ENCODE data around the gene OSBPL7. TPM values are rescaled to one million over a fixed set of nuclear protein-coding genes. Genes with fewer than 3 reads are reported as not detected.

The OSBPL7 gene
- 17.3 TPM for polyA plus RNA-seq (2012; ENCODE audit: insufficient read depth, insufficient read length, low read depth)

- Histone ChIP-seq H3K27me3 (no peaks in the 10 kb centered on the region), H3K4me1 (peaks cover 8% of the 10 kb centered on the region; the same call in 1 of the 2 replicates), H3K9me3 (no peaks in the 10 kb centered on the region), H3K4me3 (ENCODE audit: low read depth, low read length) (peak within 1 kb of the TSS; percentile 82), H3K36me3 (peaks cover 30% of the 10 kb centered on the region)
- peak; percentile 14; the same call in 1 of the 2 replicates for TF ChIP-seq CTCF (IDR thresholded peaks at IDR 0.05; ENCODE audit: low read depth, low read length)
- DNase-seq = peak; percentile 92
These were observed at the start of gene OSBPL7 for GRCh38 chr17:47821424-47822391. OSBPL7 (minus strand) TSS chr17:47821794; CDS start chr17:47820278, 1,516 bp downstream.

- no peak for TF ChIP-seq CTCF (IDR thresholded peaks at IDR 0.05; ENCODE audit: low read depth, low read length)
- no peaks in the 10 kb centered on the region; the same call in none of the 2 replicates for H3K4me1 ChIP-seq
- H3K27me3 ChIP-seq = peaks cover 100% of the 10 kb centered on the region
These were observed 49.5 kb upstream of the OSBPL7 start for GRCh38 chr17:47871048-47871447.

GRCh38 chr17:47870056-47870455 is 48.5 kb upstream of the OSBPL7 start:
- Histone ChIP-seq H3K9me3 (no peaks in the 10 kb centered on the region), H3K36me3 (no peaks in the 10 kb centered on the region), H3K4me1 (no peaks in the 10 kb centered on the region; the same call in none of the 2 replicates), H3K27me3 (peaks cover 100% of the 10 kb centered on the region), H3K4me3 (ENCODE audit: low read depth, low read length) (no peak overlapping the region)
- DNase-seq = no peak
- TF ChIP-seq CTCF (IDR thresholded peaks at IDR 0.05; ENCODE audit: low read depth, low read length) = no peak

More at GRCh38 chr17:47871048-47871447, 49.5 kb upstream of the OSBPL7 start:
- Histone ChIP-seq H3K4me3 (ENCODE audit: low read depth, low read length) (no peak overlapping the region), H3K36me3 (no peaks in the 10 kb centered on the region), H3K9me3 (no peaks in the 10 kb centered on the region)
- DNase-seq = no peak

GRCh38 chr17:47869114-47869513 is 47.5 kb upstream of the OSBPL7 start:
- Histone ChIP-seq H3K4me3 (ENCODE audit: low read depth, low read length) (no peak overlapping the region), H3K4me1 (no peaks in the 10 kb centered on the region; the same call in none of the 2 replicates), H3K27me3 (peaks cover 94% of the 10 kb centered on the region), H3K9me3 (no peaks in the 10 kb centered on the region), H3K36me3 (no peaks in the 10 kb centered on the region)
- DNase-seq = no peak
- no peak for TF ChIP-seq CTCF (IDR thresholded peaks at IDR 0.05; ENCODE audit: low read depth, low read length)

GRCh38 chr17:47867813-47868533 is 46.4 kb upstream of the OSBPL7 start:
- peaks cover 83% of the 10 kb centered on the region for H3K27me3 ChIP-seq
- no peak for TF ChIP-seq CTCF (IDR thresholded peaks at IDR 0.05; ENCODE audit: low read depth, low read length)
- no peaks in the 10 kb centered on the region; the same call in none of the 2 replicates for H3K4me1 ChIP-seq
- no peak overlapping the region for H3K4me3 ChIP-seq (ENCODE audit: low read depth, low read length)
- no peaks in the 10 kb centered on the region for H3K9me3 ChIP-seq
- DNase-seq = no peak
- H3K36me3 ChIP-seq = no peaks in the 10 kb centered on the region

Measured in BE2C (cell line).